Bronchial epithelial cell (primary cell): ENCODE measurements around the gene CDK6. TPM values are rescaled to one million over a fixed set of nuclear protein-coding genes. Genes with fewer than 3 reads are reported as not detected.

Experiments
- DNase-seq: peaks from one replicate; pipeline ENCODE4 v3.0.0-alpha.2; 2010; ENCODE audit warnings: low read depth
- FAIRE-seq: peaks from 2 replicates; lab custom pipeline; 2011; peaks lifted over from hg19 to GRCh38; lab: Jason Lieb, UNC
- H3K27me3 ChIP-seq: 2 replicates; pipeline ENCODE4 v1.5.1; 2011; ENCODE audit warnings: low read length; ENCODE audit not compliant: control insufficient read depth, insufficient read depth
- H3K36me3 ChIP-seq: 2 replicates; pipeline ENCODE4 v1.5.1; 2011; ENCODE audit warnings: low read length; ENCODE audit not compliant: control insufficient read depth, insufficient read depth
- H3K4me3 ChIP-seq: 2 replicates; pipeline ENCODE4 v1.5.1; 2011; ENCODE audit warnings: mild to moderate bottlenecking, low read depth, low read length, control low read depth
- CTCF ChIP-seq: IDR thresholded peaks from 2 replicates; pipeline ENCODE4 v1.5.1; 2011; ENCODE audit warnings: mild to moderate bottlenecking, moderate library complexity, low read length, control low read depth, inconsistent platforms; ENCODE audit not compliant: insufficient read depth, severe bottlenecking
- total RNA-seq: library from RNA; depleted of rRNA; stranded (reverse); fragments of >200 nt; gene quantifications from 2 replicates; pipeline ENCODE4 v1.2.1, GENCODE V29; 2014

CDK6 gene
- total RNA-seq, 1 donor from 2014 or later, result 52.9 TPM

- no peak for DNase-seq
- Histone ChIP-seq H3K27me3 (no peaks in the 10 kb centered on the region), H3K4me3 (no peak overlapping the region), H3K36me3 (no peaks in the 10 kb centered on the region)
- no peak for TF ChIP-seq CTCF
- FAIRE-seq, result no peak
These were observed 16.2 kb downstream of the CDK6 start for GRCh38 chr7:92820191-92820590.

GRCh38 chr7:92817398-92817797 is 19.0 kb downstream of the CDK6 start:
- no peak for TF ChIP-seq CTCF
- no peak for FAIRE-seq
- Histone ChIP-seq H3K36me3 (no peaks in the 10 kb centered on the region), H3K4me3 (no peak overlapping the region), H3K27me3 (no peaks in the 10 kb centered on the region)
- DNase-seq, result no peak

- DNase-seq (no peak), FAIRE-seq (no peak)
- Histone ChIP-seq H3K36me3 (no peaks in the 10 kb centered on the region), H3K4me3 (no peak overlapping the region), H3K27me3 (no peaks in the 10 kb centered on the region)
- no peak for TF ChIP-seq CTCF
These were observed 21.0 kb downstream of the CDK6 start for GRCh38 chr7:92815412-92815811.

- H3K27me3 ChIP-seq, result no peaks in the 10 kb centered on the region
- TF ChIP-seq CTCF, result no peak
- no peak overlapping the region for H3K4me3 ChIP-seq
- no peaks in the 10 kb centered on the region for H3K36me3 ChIP-seq
- FAIRE-seq, result no peak
- no peak for DNase-seq
These were observed 22.9 kb downstream of the CDK6 start for GRCh38 chr7:92813390-92814024.

- Histone ChIP-seq H3K27me3 (no peaks in the 10 kb centered on the region), H3K4me3 (no peak overlapping the region), H3K36me3 (no peaks in the 10 kb centered on the region)
- DNase-seq, result no peak
- TF ChIP-seq CTCF, result no peak
- FAIRE-seq, result no peak
These were observed 25.2 kb downstream of the CDK6 start for GRCh38 chr7:92811158-92811557.
